HUDEP-2 (cell line): ENCODE results near the gene AIG1.
"Not testable (repeated sequence)": the region's sequence is repeated elsewhere in the genome, so short reads cannot be mapped to it uniquely, and the experiment has no call there.

Experiments
- DNase-seq, 76 experiments: peaks; one replicate each; lab custom pipeline; 2025; ENCODE audit not compliant: unreplicated experiment in 76 of 76; lab: John Stamatoyannopoulos, UW

The AIG1 gene

GRCh38 chr6:143345477-143345876, 284.8 kb downstream of the AIG1 start:
- DNase-seq, result not testable (repeated sequence)

GRCh38 chr6:143346004-143346403, 285.3 kb downstream of the AIG1 start:
- DNase-seq, result no peak

- DNase-seq, result no peak
These were observed 287.8 kb downstream of the AIG1 start for GRCh38 chr6:143348531-143348930.

GRCh38 chr6:143349530-143349929, 288.8 kb downstream of the AIG1 start:
- no peak for DNase-seq

GRCh38 chr6:143356101-143356880, 295.6 kb downstream of the AIG1 start:
- DNase-seq, result no peak

- DNase-seq, result no peak
These were observed 296.5 kb downstream of the AIG1 start for GRCh38 chr6:143357152-143357551.

GRCh38 chr6:143357561-143358255, 297.0 kb downstream of the AIG1 start:
- no peak for DNase-seq

- no peak for DNase-seq
These were observed 301.0 kb downstream of the AIG1 start for GRCh38 chr6:143361536-143362191.

- no peak for DNase-seq
These were observed 301.5 kb downstream of the AIG1 start for GRCh38 chr6:143362192-143362558.

- no peak for DNase-seq
These were observed 302.6 kb downstream of the AIG1 start for GRCh38 chr6:143363299-143363698.

- no peak for DNase-seq
These were observed 307.7 kb downstream of the AIG1 start for GRCh38 chr6:143368426-143368825.

- no peak for DNase-seq
These were observed 309.3 kb downstream of the AIG1 start for GRCh38 chr6:143369971-143370370.

GRCh38 chr6:143370812-143371370, 310.2 kb downstream of the AIG1 start:
- no peak for DNase-seq

- DNase-seq, result no peak
These were observed 311.7 kb downstream of the AIG1 start for GRCh38 chr6:143372199-143372882.

GRCh38 chr6:143374014-143374413, 313.3 kb downstream of the AIG1 start:
- no peak for DNase-seq

- no peak for DNase-seq
These were observed 314.4 kb downstream of the AIG1 start for GRCh38 chr6:143375022-143375585.

- DNase-seq, result no peak
These were observed 315.7 kb downstream of the AIG1 start for GRCh38 chr6:143376375-143376774.

GRCh38 chr6:143376861-143377260, 316.2 kb downstream of the AIG1 start:
- DNase-seq, result no peak

GRCh38 chr6:143385636-143386035, 324.9 kb downstream of the AIG1 start:
- DNase-seq, result no peak

GRCh38 chr6:143390278-143390677, 329.6 kb downstream of the AIG1 start:
- no peak for DNase-seq
